ENCODE data around the gene SLC9A9.

- TF ChIP-seq POLR2A (IDR thresholded peaks at IDR 0.05) (no peak), CTCF (IDR thresholded peaks at IDR 0.05) (no peak)
Observed at GRCh38 chr3:143495527-143495926, 352.7 kb downstream of the SLC9A9 start.

Data from breast epithelium (tissue), 3 donors.